Parathyroid adenoma (tissue), 2 donors: Measurements from ENCODE around the gene HELT.

ENCODE experiments used
- H2AFZ ChIP-seq: fragments of 300-600 bp; sonication (generic); one replicate; pipeline ENCODE4 v1.7.0; 2017; ENCODE audit warnings: antibody characterized with exemption, mild to moderate bottlenecking
- H3K27ac ChIP-seq: fragments of 300-600 bp; sonication (generic); one replicate; pipeline ENCODE4 v1.7.0; 2017
- H3K27me3 ChIP-seq: fragments of 300-600 bp; sonication (generic); one replicate; pipeline ENCODE4 v1.7.0; 2017; ENCODE audit warnings: low read length; ENCODE audit not compliant: control insufficient read depth, insufficient read depth
- H3K36me3 ChIP-seq: fragments of 300-600 bp; sonication (generic); one replicate; pipeline ENCODE4 v1.7.0; 2017; ENCODE audit warnings: low read length; ENCODE audit not compliant: control insufficient read depth, insufficient read depth
- H3K4me1 ChIP-seq: fragments of 300-600 bp; sonication (generic); one replicate; pipeline ENCODE4 v1.7.0; 2017; ENCODE audit warnings: control low read depth
- H3K4me2 ChIP-seq: fragments of 300-600 bp; sonication (generic); one replicate; pipeline ENCODE4 v1.7.0; 2017; ENCODE audit warnings: low read length
- H3K4me3 ChIP-seq: fragments of 300-600 bp; sonication (generic); one replicate; pipeline ENCODE4 v1.7.0; 2017; ENCODE audit warnings: low read depth, low read length
- H3K79me2 ChIP-seq: fragments of 300-600 bp; sonication (generic); one replicate; pipeline ENCODE4 v1.7.0; 2017; ENCODE audit warnings: control low read depth
- H3K9ac ChIP-seq: fragments of 300-600 bp; sonication (generic); one replicate; pipeline ENCODE4 v1.7.0; 2017; ENCODE audit warnings: mild to moderate bottlenecking
- H3K9me3 ChIP-seq: fragments of 300-600 bp; sonication (generic); one replicate; pipeline ENCODE4 v1.7.0; 2017; ENCODE audit warnings: low read length; ENCODE audit not compliant: control insufficient read depth
- TF ChIP-seq, protein P1 (sequence below): fragments of 300-600 bp; sonication (generic); IDR thresholded peaks from one replicate; pipeline ENCODE4 v1.7.0; 2017; ENCODE audit warnings: antibody characterized with exemption, mild to moderate bottlenecking
- donor health status: primary hyperparathyroidism.

The HELT gene

DNA sequence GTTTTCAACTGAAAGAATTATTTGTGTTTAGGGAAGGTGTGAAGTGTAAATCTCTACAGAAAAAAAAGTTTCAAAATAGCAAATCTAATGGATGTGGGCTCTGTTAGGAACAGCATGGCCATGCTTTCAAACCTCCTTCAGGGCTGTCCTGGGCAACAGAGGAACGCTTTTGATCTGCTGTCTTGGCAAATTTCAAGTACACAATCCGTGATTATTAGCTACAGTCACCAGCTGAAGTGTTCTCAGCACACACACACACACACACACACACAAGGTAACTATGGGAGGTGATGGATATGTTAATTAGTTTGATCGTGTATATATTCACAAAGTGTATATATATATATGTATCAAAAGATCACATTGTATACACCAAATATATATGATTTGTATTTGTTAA is 40.5 kb upstream of the HELT start:
- TF ChIP-seq, protein P1, sequence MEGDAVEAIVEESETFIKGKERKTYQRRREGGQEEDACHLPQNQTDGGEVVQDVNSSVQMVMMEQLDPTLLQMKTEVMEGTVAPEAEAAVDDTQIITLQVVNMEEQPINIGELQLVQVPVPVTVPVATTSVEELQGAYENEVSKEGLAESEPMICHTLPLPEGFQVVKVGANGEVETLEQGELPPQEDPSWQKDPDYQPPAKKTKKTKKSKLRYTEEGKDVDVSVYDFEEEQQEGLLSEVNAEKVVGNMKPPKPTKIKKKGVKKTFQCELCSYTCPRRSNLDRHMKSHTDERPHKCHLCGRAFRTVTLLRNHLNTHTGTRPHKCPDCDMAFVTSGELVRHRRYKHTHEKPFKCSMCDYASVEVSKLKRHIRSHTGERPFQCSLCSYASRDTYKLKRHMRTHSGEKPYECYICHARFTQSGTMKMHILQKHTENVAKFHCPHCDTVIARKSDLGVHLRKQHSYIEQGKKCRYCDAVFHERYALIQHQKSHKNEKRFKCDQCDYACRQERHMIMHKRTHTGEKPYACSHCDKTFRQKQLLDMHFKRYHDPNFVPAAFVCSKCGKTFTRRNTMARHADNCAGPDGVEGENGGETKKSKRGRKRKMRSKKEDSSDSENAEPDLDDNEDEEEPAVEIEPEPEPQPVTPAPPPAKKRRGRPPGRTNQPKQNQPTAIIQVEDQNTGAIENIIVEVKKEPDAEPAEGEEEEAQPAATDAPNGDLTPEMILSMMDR = no peak
- no peak overlapping the region for H3K4me3 ChIP-seq
- H3K9me3 ChIP-seq = no peaks in the 10 kb centered on the region
- no peaks in the 10 kb centered on the region for H3K27me3 ChIP-seq
- H3K27ac ChIP-seq = no peak overlapping the region
- H3K4me1 ChIP-seq = no peaks in the 10 kb centered on the region
- no peak overlapping the region for H2AFZ ChIP-seq
- no peak overlapping the region for H3K9ac ChIP-seq
- H3K36me3 ChIP-seq = no peaks in the 10 kb centered on the region
- H3K4me2 ChIP-seq = no peak overlapping the region
- no peaks in the 10 kb centered on the region for H3K79me2 ChIP-seq

GRCh38 chr4:184978211-184978610 is 40.1 kb upstream of the HELT start:
- Histone ChIP-seq H3K9ac (no peak overlapping the region), H3K27ac (no peak overlapping the region), H3K9me3 (no peaks in the 10 kb centered on the region), H3K4me3 (no peak overlapping the region), H3K4me2 (no peak overlapping the region), H2AFZ (no peak overlapping the region), H3K4me1 (no peaks in the 10 kb centered on the region), H3K36me3 (no peaks in the 10 kb centered on the region), H3K27me3 (no peaks in the 10 kb centered on the region), H3K79me2 (no peaks in the 10 kb centered on the region)
- TF ChIP-seq, protein P1 = no peak

DNA sequence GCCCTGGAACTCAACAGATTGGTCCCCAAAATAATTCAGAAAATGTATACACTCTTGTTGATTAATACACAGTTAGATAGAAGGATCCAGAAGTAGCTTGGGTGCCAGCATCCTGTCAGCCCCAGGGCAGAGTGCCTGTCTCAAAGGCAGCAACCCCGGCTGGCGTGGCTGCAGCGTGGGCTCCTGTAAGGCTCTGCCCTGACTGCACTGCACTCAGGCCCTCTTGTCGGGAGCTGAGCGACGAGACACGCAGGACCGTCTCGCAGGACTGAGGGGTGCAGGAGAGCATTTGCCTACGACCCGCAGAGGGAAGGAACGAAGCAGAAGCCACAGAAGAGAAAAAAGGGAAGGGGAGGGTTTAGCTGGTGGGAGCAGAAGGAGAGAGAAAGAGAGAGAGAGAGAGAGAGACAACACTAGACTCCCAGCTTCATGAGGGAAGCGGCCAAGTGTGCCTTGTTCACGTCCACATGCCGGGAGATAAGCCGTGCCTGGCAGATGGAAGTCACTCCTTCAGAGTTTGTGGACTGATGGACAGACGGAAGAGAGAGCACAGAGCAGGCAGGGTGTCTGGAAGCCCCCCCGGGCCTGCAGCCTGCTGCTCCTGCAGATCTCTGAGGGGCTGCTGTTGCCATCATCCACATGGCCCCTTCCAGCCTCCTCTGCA is 38.7 kb upstream of the HELT start:
- TF ChIP-seq, protein P1 = no peak
- H3K4me1 ChIP-seq = no peaks in the 10 kb centered on the region
- H2AFZ ChIP-seq = no peak overlapping the region
- no peak overlapping the region for H3K27ac ChIP-seq
- no peaks in the 10 kb centered on the region for H3K27me3 ChIP-seq
- no peak overlapping the region for H3K9ac ChIP-seq
- no peaks in the 10 kb centered on the region for H3K79me2 ChIP-seq
- H3K4me3 ChIP-seq = no peak overlapping the region
- no peaks in the 10 kb centered on the region for H3K9me3 ChIP-seq
- no peak overlapping the region for H3K4me2 ChIP-seq
- no peaks in the 10 kb centered on the region for H3K36me3 ChIP-seq

GRCh38 chr4:184980261-184980660 is 38.0 kb upstream of the HELT start:
- H3K27me3 ChIP-seq = no peaks in the 10 kb centered on the region
- no peak overlapping the region for H3K9ac ChIP-seq
- H3K9me3 ChIP-seq = no peaks in the 10 kb centered on the region
- H3K27ac ChIP-seq = no peak overlapping the region
- H3K4me3 ChIP-seq = no peak overlapping the region
- TF ChIP-seq, protein P1 = no peak
- no peaks in the 10 kb centered on the region for H3K36me3 ChIP-seq
- H3K4me1 ChIP-seq = no peaks in the 10 kb centered on the region
- H3K79me2 ChIP-seq = no peaks in the 10 kb centered on the region
- no peak overlapping the region for H2AFZ ChIP-seq
- H3K4me2 ChIP-seq = no peak overlapping the region
